Left ventricle myocardium superior (tissue), 1 donor: ENCODE data around the gene LPCAT3. TPM values are rescaled to one million over a fixed set of nuclear protein-coding genes. Genes with fewer than 3 reads are reported as not detected.

Source experiments
- ATAC-seq: fragments of 200-7000 bp; cut with Tn5 transposase; one replicate; pipeline ENCODE4 v1.9.1; 2020; ENCODE audit warnings: mild to moderate bottlenecking, moderate library complexity
- DNase-seq: peaks from one replicate; pipeline ENCODE4 v3.0.0-alpha.2; 2020
- intact Hi-C: fragments of 100-400 bp; cut with micrococcal nuclease; formaldehyde crosslinking; loops from one replicate; pipeline ENCODE4 v1.11.0; 2022
- total RNA-seq: library from RNA; stranded (reverse); fragmentation: NEBNext Ultra II Directional; extraction: Animal tissue kit (Norgen Biotek cat#: 25700); gene quantifications from one replicate; pipeline ENCODE4 v1.2.1, GENCODE V29; 2021
- donor health status: DM: no; HTN: yes; CAD: no; lungs with severe emphysema.

LPCAT3 gene
- total RNA-seq, 1 donor from 2014 or later, result 55.9 TPM

DNA sequence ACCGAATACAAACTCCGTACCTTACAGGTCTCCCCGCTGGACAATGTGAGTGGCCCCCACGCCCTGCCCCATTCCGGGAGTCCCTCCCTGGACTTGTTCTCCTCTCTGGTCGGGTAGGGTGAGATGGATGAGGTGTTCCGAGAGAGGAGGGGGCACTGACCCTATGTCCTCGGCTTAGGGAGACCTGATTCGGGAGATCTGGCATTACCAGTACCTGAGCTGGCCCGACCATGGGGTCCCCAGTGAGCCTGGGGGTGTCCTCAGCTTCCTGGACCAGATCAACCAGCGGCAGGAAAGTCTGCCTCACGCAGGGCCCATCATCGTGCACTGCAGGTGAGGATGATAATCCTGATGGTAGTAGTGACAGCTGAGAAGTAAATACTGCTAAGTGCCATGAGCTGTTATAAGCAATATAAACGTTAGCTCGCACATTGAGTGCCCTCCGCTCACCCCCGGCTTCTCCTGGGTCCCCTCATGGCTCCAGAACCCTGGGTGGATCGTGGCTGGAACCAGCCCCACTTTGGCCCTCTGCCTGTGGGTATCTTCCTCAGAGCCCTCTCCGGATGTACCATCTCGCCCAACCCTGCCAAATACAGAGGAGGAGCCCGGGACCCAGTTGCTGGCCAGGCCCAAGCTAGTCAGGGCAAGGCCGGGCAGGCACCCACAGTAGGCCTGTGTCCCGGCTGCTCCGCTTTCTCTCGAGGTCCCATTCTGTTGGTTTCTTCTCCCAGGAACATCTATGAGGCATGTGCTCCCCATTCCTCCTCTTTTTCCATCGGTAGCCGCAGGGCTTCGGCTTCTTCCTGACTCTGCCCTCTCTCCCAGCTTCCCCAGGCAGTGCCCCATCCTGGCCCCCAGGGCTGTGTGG is 60.3 kb downstream of the LPCAT3 start:
- no peak for ATAC-seq
- intact Hi-C loops, result loop anchor here (10.0 kb wide), 1 partner anchor 147 kb away; the partner anchor contains the start of gene C1RL

DNA sequence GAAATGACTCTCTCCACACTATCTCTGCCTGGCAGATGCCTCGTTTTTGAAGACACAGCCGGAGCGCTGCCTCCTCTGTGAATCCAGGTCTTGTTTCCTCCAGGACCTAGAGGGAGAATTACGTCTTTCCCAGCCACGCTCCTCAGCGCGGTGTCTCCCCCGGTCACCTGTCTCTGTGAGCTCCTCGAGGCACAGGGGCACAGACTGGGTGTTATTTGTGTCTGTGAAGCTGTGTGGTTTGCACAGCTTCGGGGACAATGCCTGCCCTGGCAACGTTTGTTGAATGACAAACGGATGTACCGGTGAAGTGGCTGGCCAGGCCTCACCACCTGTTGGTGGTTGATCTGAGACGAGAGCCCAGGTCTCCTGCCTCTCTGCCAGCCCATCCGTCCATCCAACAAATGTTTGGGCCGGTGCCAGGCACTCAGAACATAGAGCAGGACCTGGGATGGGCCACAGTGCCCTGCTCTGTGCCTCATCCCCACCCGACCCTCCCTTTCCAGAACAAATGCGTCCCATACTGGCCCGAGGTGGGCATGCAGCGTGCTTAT is 61.0 kb downstream of the LPCAT3 start:
- no peak for ATAC-seq

More for the DNA sequence above, 60.3 kb downstream of the LPCAT3 start:
- DNase-seq, result no peak

DNA sequence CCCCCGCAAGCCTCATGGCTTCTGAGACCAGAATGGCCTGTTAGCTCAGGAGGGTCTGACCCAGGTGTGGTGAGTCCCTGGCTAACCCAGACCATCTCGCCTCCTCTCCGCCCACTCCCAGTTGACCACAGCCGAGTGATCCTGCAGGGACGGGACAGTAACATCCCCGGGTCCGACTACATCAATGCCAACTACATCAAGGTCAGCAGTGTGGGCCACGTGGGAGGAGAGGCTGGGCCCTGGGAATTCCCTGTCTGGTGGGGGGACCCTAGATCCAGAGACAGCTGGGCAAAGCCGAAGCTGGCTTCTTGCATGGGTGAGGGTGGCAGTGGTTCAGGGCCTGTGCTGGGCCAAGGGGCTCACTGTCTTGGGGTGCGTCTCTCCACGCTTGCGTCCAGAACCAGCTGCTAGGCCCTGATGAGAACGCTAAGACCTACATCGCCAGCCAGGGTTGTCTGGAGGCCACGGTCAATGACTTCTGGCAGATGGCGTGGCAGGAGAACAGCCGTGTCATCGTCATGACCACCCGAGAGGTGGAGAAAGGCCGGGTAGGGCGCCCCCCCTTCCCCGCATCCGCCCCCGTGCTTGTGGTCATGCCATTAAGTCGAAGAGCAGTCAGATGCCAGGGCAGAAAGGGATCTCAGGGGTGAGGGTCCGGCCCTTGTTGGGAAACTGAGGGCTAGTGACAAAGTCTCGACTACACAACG is 62.1 kb downstream of the LPCAT3 start:
- DNase-seq, result no peak
- intact Hi-C loops, result loop anchor here (10.0 kb wide), 1 partner anchor 149 kb away; the partner anchor contains the start of gene C1RL
- ATAC-seq, result no peak

More for the DNA sequence above, 61.0 kb downstream of the LPCAT3 start:
- DNase-seq, result no peak
- intact Hi-C loops, result loop anchor here (10.0 kb wide), 1 partner anchor 148 kb away; the partner anchor contains the start of gene C1RL

DNA sequence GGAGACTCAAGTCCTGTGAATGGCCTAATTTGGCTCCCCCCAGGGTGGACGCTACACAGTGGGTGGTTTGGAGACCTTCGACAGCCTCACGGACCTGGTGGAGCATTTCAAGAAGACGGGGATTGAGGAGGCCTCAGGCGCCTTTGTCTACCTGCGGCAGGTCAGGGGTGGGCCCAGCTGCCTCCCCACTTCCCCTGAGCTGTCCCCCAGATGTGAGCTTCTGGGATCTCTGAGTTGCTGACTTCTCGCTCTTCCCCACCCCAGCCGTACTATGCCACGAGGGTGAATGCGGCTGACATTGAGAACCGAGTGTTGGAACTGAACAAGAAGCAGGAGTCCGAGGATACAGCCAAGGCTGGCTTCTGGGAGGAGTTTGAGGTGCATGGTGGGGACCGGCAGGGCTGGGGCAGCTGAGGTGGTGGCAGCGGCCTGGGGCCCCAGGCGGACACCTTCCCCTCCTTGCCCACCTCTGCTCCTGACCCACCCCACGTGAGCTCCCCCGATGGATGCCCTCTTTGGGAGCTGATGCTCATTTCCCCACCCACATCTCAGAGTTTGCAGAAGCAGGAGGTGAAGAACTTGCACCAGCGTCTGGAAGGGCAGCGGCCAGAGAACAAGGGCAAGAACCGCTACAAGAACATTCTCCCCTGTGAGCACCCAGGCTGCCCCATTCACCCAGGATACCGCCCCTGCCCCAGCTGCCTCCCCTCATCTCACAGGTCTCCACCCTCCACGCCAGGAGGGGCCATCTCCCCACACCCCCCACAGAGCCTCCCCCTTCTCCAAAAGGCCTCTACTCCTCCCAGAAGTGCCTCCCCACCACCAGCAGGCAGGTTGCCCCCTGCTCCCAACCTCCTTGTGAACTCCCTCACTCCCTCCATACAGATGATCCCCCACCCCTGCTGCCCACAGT is 62.9 kb downstream of the LPCAT3 start:
- intact Hi-C loops, result loop anchor here (10.0 kb wide), 1 partner anchor 149 kb away; the partner anchor contains the start of gene C1RL
- ATAC-seq, result no peak
- DNase-seq, result peak; percentile 14

DNA sequence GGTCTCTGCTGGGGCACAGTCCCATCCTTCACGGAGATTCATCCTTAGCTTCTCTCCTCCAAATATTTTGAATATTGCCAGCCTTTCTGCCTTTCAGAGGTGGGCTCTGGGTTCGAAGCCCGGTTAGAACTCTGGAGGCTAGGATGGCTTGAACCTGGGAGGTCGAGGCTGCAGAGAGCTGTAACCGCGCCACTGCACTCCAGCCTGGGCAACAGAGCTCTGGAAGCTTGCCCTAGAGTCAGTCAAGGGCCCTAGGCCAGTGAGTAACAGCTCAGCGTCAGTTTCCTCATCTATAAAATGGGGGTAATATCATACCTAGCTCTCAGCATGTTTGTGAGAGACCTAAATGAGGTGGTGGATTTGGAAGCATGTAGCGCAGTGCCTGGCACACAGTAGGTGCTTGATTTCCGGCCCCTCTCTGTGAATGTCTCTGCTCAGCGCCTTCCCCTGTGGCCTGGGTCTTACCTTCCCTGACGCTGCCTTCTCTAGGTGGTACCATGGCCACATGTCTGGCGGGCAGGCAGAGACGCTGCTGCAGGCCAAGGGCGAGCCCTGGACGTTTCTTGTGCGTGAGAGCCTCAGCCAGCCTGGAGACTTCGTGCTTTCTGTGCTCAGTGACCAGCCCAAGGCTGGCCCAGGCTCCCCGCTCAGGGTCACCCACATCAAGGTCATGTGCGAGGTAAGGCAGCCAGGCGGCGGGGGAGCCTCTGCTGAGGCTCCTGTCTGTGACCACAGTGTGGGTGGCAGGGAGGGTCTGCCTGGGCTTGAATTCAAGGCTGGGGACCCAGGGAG is 63.8 kb downstream of the LPCAT3 start:
- intact Hi-C loops, result loop anchor here (10.0 kb wide), 1 partner anchor 150 kb away; the partner anchor contains the start of gene C1RL
- ATAC-seq, result no peak
- DNase-seq, result peak; percentile 23

DNA sequence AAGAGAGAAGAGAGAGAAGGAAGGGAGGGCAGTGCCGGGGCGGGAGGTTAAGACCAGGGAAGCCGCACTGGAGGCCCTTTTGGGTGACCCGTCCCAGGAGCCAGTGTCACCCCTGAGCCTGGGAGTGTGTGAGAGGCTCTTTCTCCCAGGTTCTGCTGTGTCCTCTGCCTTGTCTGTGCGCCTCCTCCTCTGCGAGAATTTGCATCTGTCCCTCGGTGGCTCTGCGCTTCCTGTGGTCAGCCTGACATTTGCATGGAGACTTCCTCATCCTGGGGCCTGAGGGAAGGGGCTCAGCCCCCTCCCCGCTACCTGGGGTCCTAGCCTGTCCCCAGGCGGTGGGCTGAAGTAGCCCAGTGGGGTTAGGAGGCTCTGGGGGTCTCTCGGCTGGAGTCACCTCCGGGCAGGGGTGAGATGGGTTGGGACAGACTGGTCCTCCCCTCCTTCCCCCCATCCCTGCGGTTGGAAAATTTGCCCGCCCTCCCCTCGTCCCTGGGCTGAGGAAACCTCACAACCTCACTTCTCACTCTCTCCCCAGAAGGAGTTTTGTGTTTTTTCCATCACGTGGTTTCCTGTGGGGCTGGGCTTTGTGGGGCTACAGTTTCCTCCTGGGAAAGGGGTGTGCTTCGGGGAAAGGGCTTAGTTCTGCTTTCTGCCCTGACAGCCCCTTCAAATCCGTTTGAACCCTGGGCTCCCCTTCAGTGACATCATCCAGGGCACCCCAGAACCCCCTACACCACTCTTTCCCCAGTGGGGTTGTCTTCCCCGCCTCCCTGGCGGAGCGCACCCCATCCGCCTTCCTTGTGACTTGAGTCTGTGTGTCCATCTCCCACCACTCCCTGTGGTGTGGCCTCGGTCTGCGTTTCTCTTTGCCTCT is 64.6 kb downstream of the LPCAT3 start:
- ATAC-seq (peak; percentile 66), DNase-seq (peak; percentile 53)
- intact Hi-C loops, result loop anchor here (10.0 kb wide), 1 partner anchor 151 kb away; the partner anchor contains the start of gene C1RL

DNA sequence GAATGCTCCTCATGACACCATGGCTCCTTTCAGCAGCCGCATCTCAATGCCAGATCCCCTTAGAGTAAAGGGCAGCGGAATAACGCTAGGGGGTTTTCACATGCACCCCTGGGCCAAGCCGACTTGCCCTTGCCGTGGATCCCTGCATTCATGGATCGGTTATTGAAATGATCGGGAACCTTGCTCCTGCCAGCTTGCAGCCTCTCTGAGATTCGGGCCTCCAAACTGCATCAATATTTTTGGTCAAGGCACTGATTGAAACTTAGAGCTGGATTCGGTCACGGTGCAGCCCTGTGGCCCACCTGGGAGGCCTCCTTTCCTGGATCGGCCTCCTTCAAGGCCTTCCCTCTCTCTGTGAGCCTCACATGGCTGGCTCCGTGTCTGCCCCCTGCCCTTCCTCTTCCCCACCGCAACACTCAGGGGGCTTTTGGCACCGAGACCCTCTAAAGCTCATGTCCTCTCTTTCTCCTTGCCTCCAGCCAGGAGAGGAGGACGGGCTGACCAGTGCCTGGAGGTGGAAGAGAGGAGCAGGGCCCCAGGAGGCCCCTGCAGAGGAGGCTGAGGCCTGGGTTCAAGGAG is 65.3 kb downstream of the LPCAT3 start:
- DNase-seq (peak; percentile 20), ATAC-seq (no peak)
- intact Hi-C loops, result loop anchor here (10.0 kb wide), 1 partner anchor 152 kb away; the partner anchor contains the start of gene C1RL

DNA sequence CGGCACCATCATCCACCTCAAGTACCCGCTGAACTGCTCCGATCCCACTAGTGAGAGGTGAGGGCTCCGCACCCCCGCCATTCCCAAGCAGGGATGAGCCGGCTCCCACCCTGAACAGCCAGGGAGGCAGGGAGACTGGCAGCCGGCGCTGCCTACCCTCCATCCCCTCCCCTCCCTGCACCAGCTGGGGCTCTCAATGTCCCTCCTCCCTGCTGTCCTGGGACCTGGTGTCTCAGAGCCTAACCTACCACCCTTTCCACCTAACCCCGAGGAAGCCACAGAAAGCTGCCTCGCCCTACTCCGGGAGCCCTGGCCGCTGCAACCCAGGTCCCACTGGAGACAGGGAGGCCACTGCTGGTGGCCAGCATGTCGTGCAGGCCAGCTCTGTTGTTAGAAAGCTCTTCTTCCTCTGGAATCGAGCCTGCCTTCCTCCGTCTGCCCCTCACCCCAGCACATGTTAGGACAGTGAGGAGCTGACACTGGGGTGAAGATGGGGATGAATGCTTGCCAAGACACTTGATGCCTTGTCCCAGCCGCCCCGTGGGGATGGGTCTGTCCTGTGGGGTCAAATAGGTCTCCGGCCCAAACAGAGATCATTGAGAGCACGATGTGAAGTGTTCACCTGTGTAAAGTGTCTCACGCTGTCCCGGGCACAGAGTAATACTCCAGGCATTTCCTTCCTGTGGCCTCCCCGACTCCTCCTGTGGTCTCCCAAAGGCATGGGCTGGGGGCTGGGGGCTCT is 66.0 kb downstream of the LPCAT3 start:
- no peak for ATAC-seq
- no peak for DNase-seq
- intact Hi-C loops, result loop anchor here (10.0 kb wide), 1 partner anchor 153 kb away; the partner anchor contains the start of gene C1RL

DNA sequence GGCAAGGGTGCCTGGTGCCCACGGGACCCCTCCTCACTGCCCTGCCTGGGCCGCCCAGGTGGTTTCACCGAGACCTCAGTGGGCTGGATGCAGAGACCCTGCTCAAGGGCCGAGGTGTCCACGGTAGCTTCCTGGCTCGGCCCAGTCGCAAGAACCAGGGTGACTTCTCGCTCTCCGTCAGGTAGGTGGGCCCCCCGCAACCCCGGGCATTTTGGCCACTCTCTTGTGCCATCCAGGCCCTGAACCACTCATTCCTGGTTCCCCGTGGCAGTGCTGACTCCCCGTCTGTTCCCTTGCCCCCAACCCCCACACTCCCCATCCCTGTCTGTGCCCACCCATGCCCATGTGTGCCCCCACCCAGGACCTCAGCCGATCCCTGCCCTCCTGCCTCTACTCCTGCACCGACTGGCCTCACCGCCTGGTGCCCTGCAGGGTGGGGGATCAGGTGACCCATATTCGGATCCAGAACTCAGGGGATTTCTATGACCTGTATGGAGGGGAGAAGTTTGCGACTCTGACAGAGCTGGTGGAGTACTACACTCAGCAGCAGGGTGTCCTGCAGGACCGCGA is 66.6 kb downstream of the LPCAT3 start:
- intact Hi-C loops, result loop anchor here (10.0 kb wide), 1 partner anchor 153 kb away; the partner anchor contains the start of gene C1RL
- ATAC-seq, result no peak
- peak; percentile 16 for DNase-seq

DNA sequence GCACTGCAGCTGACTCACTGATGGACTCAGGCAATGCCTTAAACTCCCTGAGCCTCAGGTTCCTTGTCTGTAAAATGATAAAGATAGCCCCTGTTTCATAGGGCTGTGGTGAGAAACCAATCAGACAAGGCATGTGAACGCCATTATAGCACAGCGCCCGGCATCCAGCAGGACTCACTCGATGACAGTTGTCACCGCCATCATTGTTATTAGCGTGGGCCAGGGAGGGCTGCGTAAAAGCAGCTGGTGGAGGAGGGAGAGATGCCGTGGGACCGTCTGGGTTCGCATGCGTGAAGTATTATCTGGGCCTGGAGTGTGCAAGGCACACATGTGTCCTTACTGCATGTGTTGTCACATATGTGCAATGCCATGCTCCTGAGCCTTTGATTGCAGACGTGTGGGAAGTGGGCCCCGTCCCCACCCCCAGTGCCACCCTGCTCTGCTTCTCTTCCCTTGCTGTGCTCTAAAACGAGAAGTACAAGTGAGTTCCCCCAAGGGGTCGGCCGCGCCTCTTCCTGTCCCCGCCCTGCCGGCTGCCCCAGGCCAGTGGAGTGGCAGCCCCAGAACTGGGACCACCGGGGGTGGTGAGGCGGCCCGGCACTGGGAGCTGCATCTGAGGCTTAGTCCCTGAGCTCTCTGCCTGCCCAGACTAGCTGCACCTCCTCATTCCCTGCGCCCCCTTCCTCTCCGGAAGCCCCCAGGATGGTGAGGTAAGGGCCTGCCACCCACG is 67.3 kb downstream of the LPCAT3 start, which contains the start of gene PTPN6:
PTPN6 (plus strand) TSS at position 546 of the 730 bp plus-strand sequence; CDS start at position 703, 157 bp downstream.
- intact Hi-C loops, result loop anchor here (10.0 kb wide), 1 partner anchor 154 kb away; the partner anchor contains the start of gene C1RL
- DNase-seq, result peak; percentile 80
- ATAC-seq, result peak; percentile 48

DNA sequence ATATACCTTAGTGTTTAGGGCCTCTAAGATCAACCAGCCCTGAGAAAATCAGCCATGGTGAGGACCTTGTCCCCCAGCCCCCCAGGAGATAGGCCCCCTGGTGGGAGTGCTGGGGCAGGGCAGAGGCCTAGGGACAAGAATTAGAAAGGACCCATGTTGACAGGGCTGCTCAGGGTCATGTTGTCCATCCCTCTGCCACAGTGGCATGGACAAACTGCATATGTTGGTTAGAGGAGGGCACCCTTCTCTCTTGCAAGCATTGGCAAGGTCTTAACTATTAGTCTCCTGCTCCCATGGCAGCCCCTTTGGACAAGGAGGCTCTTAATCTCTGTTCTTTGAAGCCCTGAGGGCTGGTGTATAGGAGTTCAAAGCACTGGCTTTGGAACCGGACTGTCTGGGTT is 67.9 kb downstream of the LPCAT3 start:
- ATAC-seq, result no peak
- intact Hi-C loops, result loop anchor here (10.0 kb wide), 1 partner anchor 154 kb away; the partner anchor contains the start of gene C1RL
- peak; percentile 20 for DNase-seq

DNA sequence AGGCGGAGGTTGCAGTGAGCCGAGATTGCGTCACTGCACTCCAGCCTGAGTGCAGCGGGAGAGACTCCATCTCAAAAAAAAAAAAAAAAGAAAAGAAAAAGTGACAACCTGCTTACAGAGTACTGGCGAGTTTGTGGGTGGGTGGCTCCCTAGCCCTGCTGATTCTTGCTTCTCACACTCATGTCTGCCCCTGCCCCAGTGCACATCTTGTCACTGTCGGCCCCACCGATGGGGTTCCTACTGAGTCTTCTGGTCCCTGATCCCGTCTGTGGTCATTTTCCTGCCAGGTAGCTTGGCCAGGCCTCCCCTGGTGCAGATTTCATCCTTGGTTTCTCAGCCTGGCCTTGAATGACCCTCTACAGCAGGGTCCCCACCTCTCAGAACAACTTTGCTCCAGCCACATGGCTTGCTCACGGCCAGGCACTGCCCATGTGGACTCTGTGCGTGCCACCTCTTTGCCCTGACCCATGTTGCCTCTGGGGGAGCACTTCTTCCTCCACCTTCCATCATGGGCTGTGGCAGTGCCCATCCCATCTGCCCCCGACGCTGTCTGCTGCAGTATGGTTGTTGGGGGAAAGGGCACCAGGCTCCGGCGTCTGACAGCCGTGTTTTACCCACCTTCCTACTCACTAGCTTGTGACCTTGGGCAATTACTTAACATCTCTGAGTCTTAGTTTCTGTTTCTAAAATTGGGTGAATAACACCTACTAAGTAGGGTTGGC is 69.2 kb downstream of the LPCAT3 start:
- intact Hi-C loops, result no loop called here
- DNase-seq (peak; percentile 24), ATAC-seq (no peak)

DNA sequence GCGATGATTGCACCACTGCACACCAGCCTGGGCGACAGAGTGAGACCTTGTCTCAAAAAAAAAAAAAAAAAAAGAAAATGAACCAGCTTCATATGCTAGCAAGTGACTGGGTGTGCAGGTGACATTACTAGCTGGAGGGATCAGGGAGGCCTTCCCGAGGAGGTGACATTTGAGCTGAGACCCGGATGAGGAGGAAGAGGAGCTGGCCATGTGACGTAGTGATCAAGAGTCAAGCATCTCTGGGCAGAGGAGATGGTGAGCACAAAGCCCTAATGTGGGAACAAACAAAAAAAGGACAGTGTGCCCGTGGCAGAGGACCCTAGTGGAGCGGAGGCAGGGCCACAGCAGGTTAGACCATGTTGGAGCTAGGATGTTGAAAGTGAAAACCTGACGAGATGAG is 70.7 kb downstream of the LPCAT3 start:
- ATAC-seq (no peak), DNase-seq (peak; percentile 15)
- intact Hi-C loops, result no loop called here

DNA sequence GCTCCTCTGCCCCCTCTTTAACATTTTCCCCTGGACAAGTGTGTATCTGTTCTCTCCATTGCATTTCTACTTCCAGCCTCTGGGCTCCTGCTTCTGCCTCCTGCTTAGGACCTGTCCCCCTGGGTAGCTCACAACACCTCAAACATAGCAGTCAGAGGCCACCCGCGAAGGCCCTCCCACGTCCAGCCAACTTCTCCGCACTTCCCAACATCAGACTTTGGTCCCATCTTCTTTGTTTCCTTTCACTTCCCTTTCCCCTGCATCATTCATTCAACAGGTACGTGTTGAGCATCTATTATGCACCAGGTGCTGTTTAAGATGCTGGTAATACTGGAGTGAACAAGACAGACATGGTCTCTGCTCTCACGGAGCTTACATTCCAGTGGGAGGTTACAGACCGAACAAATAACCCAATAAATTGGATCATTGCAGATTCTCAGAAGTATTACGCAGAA is 71.3 kb downstream of the LPCAT3 start:
- DNase-seq, result no peak
- intact Hi-C loops, result no loop called here
- no peak for ATAC-seq
